K562 (cell line): Measurements from ENCODE around the gene NRG2. TPM values are rescaled to one million over a fixed set of nuclear protein-coding genes. Genes with fewer than 3 reads are reported as not detected.

Experiments used
- ATAC-seq: fragments of 200-7000 bp; cut with Tn5 transposase; 3 replicates; pipeline ENCODE4 v1.9.1; 2020; ENCODE audit warnings: moderate library complexity
- BruUV-seq: library from RNA; stranded (reverse); fragments of 400-500 nt; replicated peaks from 2 replicates; lab custom pipeline; 2021; lab: Mats Ljungman, UMichigan
- CTCF ChIA-PET: fragments of 300-600 bp; formaldehyde crosslinking; extraction: SDS; loops from one replicate; lab custom pipeline; 2021; ENCODE audit warnings: low intra/inter-chr PET ratio; lab: Yijun Ruan, JAX
- POLR2A ChIA-PET: fragments of 300-600, 350-650 bp; sonication (Branson Sonifier 250); formaldehyde crosslinking; extraction: SDS; loops from one replicate; lab custom pipeline; 2021; ENCODE audit warnings: antibody characterized with exemption, inconsistent platforms; lab: Yijun Ruan, JAX
- DNase-seq, 4 experiments: peaks; one replicate each; pipeline versions ENCODE4 v3.0.0 to v3.0.0-alpha.2; 2011 to 2018; ENCODE audit warnings: low spot score in 3 of 4, mixed read lengths in 3 of 4; ENCODE audit errors: extremely low read depth in 1 of 4
- FAIRE-seq: peaks from 2 replicates; lab custom pipeline; 2011; peaks lifted over from hg19 to GRCh38; lab: Jason Lieb, UNC
- H2AFZ ChIP-seq: 2 replicates; pipeline ENCODE4 v1.6.0; 2011; ENCODE audit warnings: low read depth, low read length, control low read depth, inconsistent platforms
- H3K27ac ChIP-seq: fragments of 200-600 bp; 3 replicates; pipeline ENCODE4 v1.8.0; 2011; ENCODE audit warnings: low read depth, mild to moderate bottlenecking, control low read depth, inconsistent platforms, low read length, moderate library complexity, mixed read lengths; ENCODE audit errors: extremely low read depth
- H3K27me3 ChIP-seq, 2 experiments: fragments of 300-600 bp in 1 of 2; 2 replicates in 1 of 2; 3 replicates in 1 of 2; pipeline versions ENCODE4 v1.6.0 to v1.8.0; 2011; ENCODE audit warnings: inconsistent platforms in 2 of 2, low read length in 2 of 2, mild to moderate bottlenecking in 1 of 2, mixed read lengths in 1 of 2, moderate library complexity in 1 of 2; ENCODE audit not compliant: control insufficient read depth in 2 of 2, insufficient read depth in 2 of 2
- H3K36me3 ChIP-seq: fragments of 300-600 bp; 3 replicates; pipeline ENCODE4 v1.8.0; 2011; ENCODE audit warnings: mild to moderate bottlenecking, low read length, inconsistent platforms; ENCODE audit not compliant: control insufficient read depth, insufficient read depth
- H3K4me1 ChIP-seq, 2 experiments: fragments of 200-600 bp in 1 of 2; replicated peaks in 1 of 2; 2 replicates in 1 of 2; 3 replicates in 1 of 2; pipeline versions ENCODE4 v1.5.1 to v1.8.0; 2011; ENCODE audit warnings: inconsistent platforms in 2 of 2, low read length in 2 of 2, mild to moderate bottlenecking in 1 of 2, mixed read lengths in 1 of 2, moderate library complexity in 1 of 2; ENCODE audit not compliant: control insufficient read depth in 2 of 2, insufficient read depth in 2 of 2
- H3K4me2 ChIP-seq: 2 replicates; pipeline ENCODE4 v1.6.1; 2011; ENCODE audit warnings: low read length, control low read depth, inconsistent platforms, mixed read lengths; ENCODE audit not compliant: insufficient read depth
- H3K4me3 ChIP-seq: fragments of 200-600 bp; sonication (generic), shearing (Covaris generic); 2 replicates; pipeline ENCODE4 v1.5.1; 2016; ENCODE audit warnings: control low read depth, inconsistent platforms
- H3K79me2 ChIP-seq: fragments of 200-600 bp; 3 replicates; pipeline ENCODE4 v1.8.0; 2011; ENCODE audit warnings: low read length, inconsistent platforms; ENCODE audit not compliant: control insufficient read depth, insufficient read depth
- H3K9ac ChIP-seq, 2 experiments: 2 replicates each; pipeline versions ENCODE4 v1.6.0 to v1.6.1; 2011; ENCODE audit warnings: low read depth in 2 of 2, low read length in 2 of 2, control low read depth in 1 of 2, inconsistent platforms in 1 of 2, mild to moderate bottlenecking in 1 of 2, mixed read lengths in 1 of 2; ENCODE audit not compliant: insufficient read depth in 1 of 2
- H3K9me1 ChIP-seq: one replicate; pipeline ENCODE4 v1.6.0; 2011; ENCODE audit warnings: inconsistent platforms, mild to moderate bottlenecking, low read length, moderate library complexity; ENCODE audit not compliant: control insufficient read depth, insufficient read depth
- H3K9me3 ChIP-seq: replicated peaks from 2 replicates; pipeline ENCODE4 v1.5.1; 2011; ENCODE audit warnings: low read depth, low read length, inconsistent platforms; ENCODE audit not compliant: control insufficient read depth, insufficient read depth
- H4K20me1 ChIP-seq: replicated peaks from 2 replicates; pipeline ENCODE4 v1.6.1; 2011; ENCODE audit warnings: low read length, inconsistent platforms, mixed read lengths; ENCODE audit not compliant: control insufficient read depth, insufficient read depth
- ETV1 ChIP-seq: fragments of 450-650 bp; conservative IDR thresholded peaks from 2 replicates; pipeline ENCODE4 v1.6.1; 2016; ENCODE audit warnings: missing genetic modification characterization, control low read depth, low read depth, missing compliant biosample characterization
- HDAC3 ChIP-seq: fragments of 450-650 bp; IDR thresholded peaks from 2 replicates; pipeline ENCODE4 v1.6.1; 2018; ENCODE audit warnings: borderline replicate concordance, mild to moderate bottlenecking, moderate library complexity; ENCODE audit not compliant: partially characterized antibody
- HNRNPLL ChIP-seq: fragments of 200-400 bp; formaldehyde crosslinking; IDR thresholded peaks from 2 replicates; pipeline ENCODE4 v1.6.1; 2017; ENCODE audit warnings: low read length, low read depth, mild to moderate bottlenecking; ENCODE audit not compliant: poor library complexity, severe bottlenecking
- L3MBTL2 ChIP-seq: fragments of 450-650 bp; IDR thresholded peaks from 2 replicates; pipeline ENCODE4 v1.6.1; 2016; ENCODE audit warnings: mild to moderate bottlenecking, moderate library complexity
- MAFG ChIP-seq: fragments of 450-650 bp; conservative IDR thresholded peaks from 2 replicates; pipeline ENCODE4 v1.6.1; 2016; ENCODE audit warnings: missing genetic modification characterization, missing compliant biosample characterization
- SP1 ChIP-seq: sonication (generic); formaldehyde crosslinking; IDR thresholded peaks from 2 replicates; pipeline ENCODE4 v1.8.1; 2022; ENCODE audit warnings: mild to moderate bottlenecking, missing genetic modification reagents
- TAF7 ChIP-seq: fragments of 450-650 bp; IDR thresholded peaks from 2 replicates; pipeline ENCODE4 v1.6.1; 2016; ENCODE audit warnings: missing genetic modification characterization, missing compliant biosample characterization
- VEZF1 ChIP-seq: fragments of 200-800 bp; sonication (Bioruptor generic); IDR thresholded peaks from 2 replicates; pipeline ENCODE4 v1.6.1; 2017; ENCODE audit warnings: missing genetic modification characterization, missing compliant biosample characterization
- ZFP91 ChIP-seq: sonication (generic); formaldehyde crosslinking; IDR thresholded peaks from 2 replicates; pipeline ENCODE4 v1.8.0; 2022; ENCODE audit warnings: mild to moderate bottlenecking, missing genetic modification reagents
- ZNF316 ChIP-seq: fragments of 450-650 bp; IDR thresholded peaks from 2 replicates; pipeline ENCODE4 v1.6.1; 2016
- ZNF695 ChIP-seq: fragments of 450-650 bp; formaldehyde crosslinking; IDR thresholded peaks from 2 replicates; pipeline ENCODE4 v1.4.0; 2020; ENCODE audit warnings: mild to moderate bottlenecking, moderate library complexity
- WGBS: fragments of 100-300 bp; shearing (Covaris generic); methylation state at CpG from one replicate; pipeline ENCODE4 v1.1.6; 2016; ENCODE audit warnings: low coverage, mixed read lengths; ENCODE audit not compliant: insufficient coverage; ENCODE audit errors: missing lambda C conversion rate; 5-methylcytosine and 5-hydroxymethylcytosine counted together
- in situ Hi-C: fragments of 300-500 bp; cut with MboI; formaldehyde crosslinking; loops from 4 replicates; pipeline ENCODE4 v1.15.0; 2018; ENCODE audit warnings: inconsistent platforms, mixed read lengths
- intact Hi-C: fragments of 100-400 bp; cut with micrococcal nuclease; formaldehyde crosslinking; loops from 2 replicates; pipeline ENCODE4 v1.14.2; 2022
- polyA plus RNA-seq, 8 experiments: library from polyadenylated mRNA; depleted of rRNA in 4 of 8; stranded (reverse) in 5 of 8; unstranded in 3 of 8; fragments of >200 nt; fragmentation: Nextera tagmentation in 2 of 8; fragmentation: Illumina TruSeq in 1 of 8; extraction: Ambion mirVana in 2 of 8; extraction: Trizol in 1 of 8; gene quantifications; 2 replicates each; pipeline versions ENCODE4 v1.2.1 to v1.2.3, GENCODE V29; 2011 to 2014; ENCODE audit warnings: inconsistent platforms in 1 of 8, missing spikeins in 1 of 8
- total RNA-seq, 7 experiments: library from RNA; depleted of rRNA in 6 of 7; stranded (reverse); fragments of >200 nt in 6 of 7; fragmentation: Illumina TruSeq in 2 of 7; extraction: Trizol in 2 of 7; gene quantifications; 2 replicates each; pipeline versions ENCODE4 v1.2.1 to v1.2.3, GENCODE V29; 2011 to 2021; ENCODE audit warnings: low replicate concordance in 1 of 7

Gene NRG2
- total and polyA plus RNA-seq, 9 of the 15 experiments (the other 6 are each of a cell fraction or from before 2014, with no cell fraction given): not detected

GRCh38 chr5:139880416-139881142, 162.5 kb downstream of the NRG2 start:
- Histone ChIP-seq H3K27ac (no peak overlapping the region), H3K4me3 (no peak overlapping the region), H3K9me1 (no peaks in the 10 kb centered on the region), H3K4me2 (no peak overlapping the region), H3K4me1 (peaks cover 10 to 23% of the 10 kb centered on the region in 2 experiments), H2AFZ (peak overlapping the region; percentile 61), H3K9me3 (no peaks in the 10 kb centered on the region), H3K36me3 (no peaks in the 10 kb centered on the region), H4K20me1 (no peaks in the 10 kb centered on the region), H3K79me2 (no peaks in the 10 kb centered on the region), H3K9ac (peak overlapping the region in 1 of 2 experiments; percentile 60; a peak in 2 of 4 replicates), H3K27me3 (peaks cover 0 to 31% of the 10 kb centered on the region in 2 experiments; a peak in 2 of 5 replicates)
- POLR2A ChIA-PET: interaction anchor here (0.6 to 1.1 kb wide), 6 partner anchors 8 to 264 kb away, joined by 3 to 6 read pairs (median 3); no protein-coding TSS in a partner anchor
- BruUV-seq: no TSS peak
- WGBS: 7% methylated on average over 18 of the region's 18 CpGs
- DNase-seq: peak in 2 of 4 experiments; percentile 22 to 26
- CTCF ChIA-PET: no interaction called here
- peak; percentile 68 for ATAC-seq
- no peak for FAIRE-seq
- intact Hi-C loops (no loop called here), in situ Hi-C loops (no loop called here)
- TF ChIP-seq ZNF695 (CRISPR knock-in tag) (no peak), HDAC3 (no peak), ZNF316 (peak; percentile 60), L3MBTL2 (peak; percentile 71), ZFP91 (no peak), TAF7 (no peak), ETV1 (tag) (no peak), MAFG (tag) (0 out of 2 replicates have a peak, but pooled peaks have one; percentile 43), VEZF1 (peak; percentile 31), SP1 (CRISPR knock-in tag) (no peak), HNRNPLL (peak; percentile 76)
